SU-DHL-6 (cell line): ENCODE measurements around the gene IP6K2.

Experiments used
- EZH2phosphoT487 ChIP-seq: fragments of 200-600 bp; sonication (generic), shearing (Covaris generic); conservative IDR thresholded peaks from 2 replicates; pipeline ENCODE4 v1.6.1; 2018; ENCODE audit warnings: mild to moderate bottlenecking, antibody characterized with exemption, low read length, moderate library complexity, mixed read lengths
- TF ChIP-seq, protein P1 (sequence below): fragments of 200-600 bp; sonication (generic); IDR thresholded peaks from one replicate; pipeline ENCODE4 v1.5.1; 2017; ENCODE audit warnings: antibody characterized with exemption, mild to moderate bottlenecking, low read length, moderate library complexity; ENCODE audit not compliant: insufficient read depth, poor library complexity, severe bottlenecking

DNA sequence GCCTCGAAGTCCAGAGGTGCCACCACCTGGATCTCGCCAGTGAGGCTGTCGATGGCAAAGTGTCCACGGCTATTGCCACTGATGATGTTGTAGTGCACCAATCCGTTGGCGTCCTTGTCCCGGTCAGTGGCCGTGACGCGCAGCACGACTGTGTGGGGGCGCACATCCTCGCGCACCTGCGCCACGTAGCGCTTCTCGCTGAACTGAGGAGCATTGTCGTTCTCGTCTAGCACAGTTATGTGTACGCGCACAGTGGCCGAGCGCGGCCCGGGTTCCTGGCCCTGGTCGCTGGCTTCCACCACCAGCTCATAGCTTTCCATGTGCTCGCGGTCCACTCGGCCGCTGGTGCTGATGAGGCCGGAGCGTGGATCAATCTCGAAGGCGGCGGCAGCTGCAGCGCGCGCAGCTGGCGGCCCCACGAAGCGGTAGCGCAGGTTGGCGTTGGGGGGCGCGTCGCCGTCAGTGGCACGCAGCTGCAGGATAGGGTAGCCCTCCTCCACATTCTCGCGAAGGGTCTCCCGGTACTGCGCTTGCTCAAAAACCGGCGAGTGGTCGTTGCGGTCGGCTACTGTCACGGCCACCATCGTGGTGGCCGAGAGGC lies 56.1 kb downstream of the IP6K2 start:
- TF ChIP-seq, protein P1, sequence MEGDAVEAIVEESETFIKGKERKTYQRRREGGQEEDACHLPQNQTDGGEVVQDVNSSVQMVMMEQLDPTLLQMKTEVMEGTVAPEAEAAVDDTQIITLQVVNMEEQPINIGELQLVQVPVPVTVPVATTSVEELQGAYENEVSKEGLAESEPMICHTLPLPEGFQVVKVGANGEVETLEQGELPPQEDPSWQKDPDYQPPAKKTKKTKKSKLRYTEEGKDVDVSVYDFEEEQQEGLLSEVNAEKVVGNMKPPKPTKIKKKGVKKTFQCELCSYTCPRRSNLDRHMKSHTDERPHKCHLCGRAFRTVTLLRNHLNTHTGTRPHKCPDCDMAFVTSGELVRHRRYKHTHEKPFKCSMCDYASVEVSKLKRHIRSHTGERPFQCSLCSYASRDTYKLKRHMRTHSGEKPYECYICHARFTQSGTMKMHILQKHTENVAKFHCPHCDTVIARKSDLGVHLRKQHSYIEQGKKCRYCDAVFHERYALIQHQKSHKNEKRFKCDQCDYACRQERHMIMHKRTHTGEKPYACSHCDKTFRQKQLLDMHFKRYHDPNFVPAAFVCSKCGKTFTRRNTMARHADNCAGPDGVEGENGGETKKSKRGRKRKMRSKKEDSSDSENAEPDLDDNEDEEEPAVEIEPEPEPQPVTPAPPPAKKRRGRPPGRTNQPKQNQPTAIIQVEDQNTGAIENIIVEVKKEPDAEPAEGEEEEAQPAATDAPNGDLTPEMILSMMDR: no peak
- TF ChIP-seq EZH2phosphoT487: no peak
